Measurements from ENCODE around the gene CACNA1E.

DNA sequence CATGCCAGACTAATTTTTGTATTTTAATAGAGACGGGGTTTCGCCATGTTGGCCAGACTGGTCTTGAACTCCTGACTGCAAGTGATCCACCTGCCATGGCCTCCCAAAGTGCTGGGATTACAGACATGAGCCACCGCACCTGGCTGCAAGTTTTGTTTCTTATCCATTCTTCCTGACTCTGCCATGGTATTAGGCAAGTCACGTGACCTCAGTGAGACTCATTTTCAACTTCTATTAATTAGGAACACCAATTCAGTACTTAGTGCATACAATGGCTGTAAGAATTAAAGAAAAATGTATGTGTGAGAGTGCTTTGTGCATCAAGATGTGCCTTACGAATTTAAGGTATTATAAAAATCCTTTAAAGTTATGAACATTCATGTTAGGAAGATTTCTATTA, 111.2 kb downstream of the CACNA1E start:
- TF ChIP-seq, protein P1, sequence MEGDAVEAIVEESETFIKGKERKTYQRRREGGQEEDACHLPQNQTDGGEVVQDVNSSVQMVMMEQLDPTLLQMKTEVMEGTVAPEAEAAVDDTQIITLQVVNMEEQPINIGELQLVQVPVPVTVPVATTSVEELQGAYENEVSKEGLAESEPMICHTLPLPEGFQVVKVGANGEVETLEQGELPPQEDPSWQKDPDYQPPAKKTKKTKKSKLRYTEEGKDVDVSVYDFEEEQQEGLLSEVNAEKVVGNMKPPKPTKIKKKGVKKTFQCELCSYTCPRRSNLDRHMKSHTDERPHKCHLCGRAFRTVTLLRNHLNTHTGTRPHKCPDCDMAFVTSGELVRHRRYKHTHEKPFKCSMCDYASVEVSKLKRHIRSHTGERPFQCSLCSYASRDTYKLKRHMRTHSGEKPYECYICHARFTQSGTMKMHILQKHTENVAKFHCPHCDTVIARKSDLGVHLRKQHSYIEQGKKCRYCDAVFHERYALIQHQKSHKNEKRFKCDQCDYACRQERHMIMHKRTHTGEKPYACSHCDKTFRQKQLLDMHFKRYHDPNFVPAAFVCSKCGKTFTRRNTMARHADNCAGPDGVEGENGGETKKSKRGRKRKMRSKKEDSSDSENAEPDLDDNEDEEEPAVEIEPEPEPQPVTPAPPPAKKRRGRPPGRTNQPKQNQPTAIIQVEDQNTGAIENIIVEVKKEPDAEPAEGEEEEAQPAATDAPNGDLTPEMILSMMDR (IDR thresholded peaks at IDR 0.05) = no peak
- no peak for TF ChIP-seq EZH2 (IDR thresholded peaks at IDR 0.05; ENCODE audit: borderline replicate concordance, insufficient read depth, low read depth, low read length, poor library complexity, severe bottlenecking)
